ENCODE data around the gene DESI1.

DNA sequence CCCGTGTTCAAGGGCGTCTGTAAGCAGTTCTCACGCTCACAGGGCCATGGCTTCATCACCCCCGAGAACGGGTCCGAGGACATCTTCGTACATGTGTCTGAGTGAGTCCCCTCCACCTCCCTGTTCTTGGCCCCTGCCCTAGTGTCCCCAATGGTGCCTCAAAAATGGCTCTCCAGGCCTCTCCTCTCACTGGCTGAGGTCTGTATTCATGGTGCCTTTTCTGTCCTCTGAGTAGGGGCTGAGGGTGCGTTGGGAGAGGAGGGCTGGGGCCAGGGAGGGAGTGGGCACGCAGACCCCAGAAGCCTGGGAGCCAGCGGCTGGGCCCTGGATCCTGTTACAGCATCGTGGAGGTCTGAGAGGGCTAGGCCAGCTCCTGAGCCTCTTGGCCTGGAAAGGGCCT is 47.2 kb downstream of the DESI1 start:
- TF ChIP-seq JUNB (IDR thresholded peaks at IDR 0.05) (no peak), RARB (CRISPR knock-in tag; IDR thresholded peaks at IDR 0.05) (no peak), JUN (IDR thresholded peaks at IDR 0.05) (no peak), POLR2A (IDR thresholded peaks at IDR 0.05; ENCODE audit: low read length) (no peak), SREBF2 (IDR thresholded peaks at IDR 0.05) (no peak), CHD4 (IDR thresholded peaks at IDR 0.05; ENCODE audit: borderline replicate concordance) (no peak), HOXB13 (CRISPR knock-in tag; IDR thresholded peaks at IDR 0.05; ENCODE audit: low read depth) (no peak), CBX8 (IDR thresholded peaks at IDR 0.05) (no peak), NR3C1 (IDR thresholded peaks at IDR 0.05) (no peak), RAD21 (conservative IDR thresholded peaks at IDR 0.05 in 1 of 2, IDR thresholded peaks at IDR 0.05 in 1 of 2) (no peak)
- TF ChIP-seq, protein P1, sequence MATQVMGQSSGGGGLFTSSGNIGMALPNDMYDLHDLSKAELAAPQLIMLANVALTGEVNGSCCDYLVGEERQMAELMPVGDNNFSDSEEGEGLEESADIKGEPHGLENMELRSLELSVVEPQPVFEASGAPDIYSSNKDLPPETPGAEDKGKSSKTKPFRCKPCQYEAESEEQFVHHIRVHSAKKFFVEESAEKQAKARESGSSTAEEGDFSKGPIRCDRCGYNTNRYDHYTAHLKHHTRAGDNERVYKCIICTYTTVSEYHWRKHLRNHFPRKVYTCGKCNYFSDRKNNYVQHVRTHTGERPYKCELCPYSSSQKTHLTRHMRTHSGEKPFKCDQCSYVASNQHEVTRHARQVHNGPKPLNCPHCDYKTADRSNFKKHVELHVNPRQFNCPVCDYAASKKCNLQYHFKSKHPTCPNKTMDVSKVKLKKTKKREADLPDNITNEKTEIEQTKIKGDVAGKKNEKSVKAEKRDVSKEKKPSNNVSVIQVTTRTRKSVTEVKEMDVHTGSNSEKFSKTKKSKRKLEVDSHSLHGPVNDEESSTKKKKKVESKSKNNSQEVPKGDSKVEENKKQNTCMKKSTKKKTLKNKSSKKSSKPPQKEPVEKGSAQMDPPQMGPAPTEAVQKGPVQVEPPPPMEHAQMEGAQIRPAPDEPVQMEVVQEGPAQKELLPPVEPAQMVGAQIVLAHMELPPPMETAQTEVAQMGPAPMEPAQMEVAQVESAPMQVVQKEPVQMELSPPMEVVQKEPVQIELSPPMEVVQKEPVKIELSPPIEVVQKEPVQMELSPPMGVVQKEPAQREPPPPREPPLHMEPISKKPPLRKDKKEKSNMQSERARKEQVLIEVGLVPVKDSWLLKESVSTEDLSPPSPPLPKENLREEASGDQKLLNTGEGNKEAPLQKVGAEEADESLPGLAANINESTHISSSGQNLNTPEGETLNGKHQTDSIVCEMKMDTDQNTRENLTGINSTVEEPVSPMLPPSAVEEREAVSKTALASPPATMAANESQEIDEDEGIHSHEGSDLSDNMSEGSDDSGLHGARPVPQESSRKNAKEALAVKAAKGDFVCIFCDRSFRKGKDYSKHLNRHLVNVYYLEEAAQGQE (IDR thresholded peaks at IDR 0.05), result no peak
- TF ChIP-seq, protein P2, sequence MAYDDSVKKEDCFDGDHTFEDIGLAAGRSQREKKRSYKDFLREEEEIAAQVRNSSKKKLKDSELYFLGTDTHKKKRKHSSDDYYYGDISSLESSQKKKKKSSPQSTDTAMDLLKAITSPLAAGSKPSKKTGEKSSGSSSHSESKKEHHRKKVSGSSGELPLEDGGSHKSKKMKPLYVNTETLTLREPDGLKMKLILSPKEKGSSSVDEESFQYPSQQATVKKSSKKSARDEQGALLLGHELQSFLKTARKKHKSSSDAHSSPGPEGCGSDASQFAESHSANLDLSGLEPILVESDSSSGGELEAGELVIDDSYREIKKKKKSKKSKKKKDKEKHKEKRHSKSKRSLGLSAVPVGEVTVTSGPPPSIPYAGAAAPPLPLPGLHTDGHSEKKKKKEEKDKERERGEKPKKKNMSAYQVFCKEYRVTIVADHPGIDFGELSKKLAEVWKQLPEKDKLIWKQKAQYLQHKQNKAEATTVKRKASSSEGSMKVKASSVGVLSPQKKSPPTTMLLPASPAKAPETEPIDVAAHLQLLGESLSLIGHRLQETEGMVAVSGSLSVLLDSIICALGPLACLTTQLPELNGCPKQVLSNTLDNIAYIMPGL (CRISPR knock-in tag; IDR thresholded peaks at IDR 0.05; ENCODE audit: borderline replicate concordance), result no peak
- TF ChIP-seq, protein P3, sequence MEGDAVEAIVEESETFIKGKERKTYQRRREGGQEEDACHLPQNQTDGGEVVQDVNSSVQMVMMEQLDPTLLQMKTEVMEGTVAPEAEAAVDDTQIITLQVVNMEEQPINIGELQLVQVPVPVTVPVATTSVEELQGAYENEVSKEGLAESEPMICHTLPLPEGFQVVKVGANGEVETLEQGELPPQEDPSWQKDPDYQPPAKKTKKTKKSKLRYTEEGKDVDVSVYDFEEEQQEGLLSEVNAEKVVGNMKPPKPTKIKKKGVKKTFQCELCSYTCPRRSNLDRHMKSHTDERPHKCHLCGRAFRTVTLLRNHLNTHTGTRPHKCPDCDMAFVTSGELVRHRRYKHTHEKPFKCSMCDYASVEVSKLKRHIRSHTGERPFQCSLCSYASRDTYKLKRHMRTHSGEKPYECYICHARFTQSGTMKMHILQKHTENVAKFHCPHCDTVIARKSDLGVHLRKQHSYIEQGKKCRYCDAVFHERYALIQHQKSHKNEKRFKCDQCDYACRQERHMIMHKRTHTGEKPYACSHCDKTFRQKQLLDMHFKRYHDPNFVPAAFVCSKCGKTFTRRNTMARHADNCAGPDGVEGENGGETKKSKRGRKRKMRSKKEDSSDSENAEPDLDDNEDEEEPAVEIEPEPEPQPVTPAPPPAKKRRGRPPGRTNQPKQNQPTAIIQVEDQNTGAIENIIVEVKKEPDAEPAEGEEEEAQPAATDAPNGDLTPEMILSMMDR (IDR thresholded peaks at IDR 0.05), result no peak

All from A549 (cell line).